Fibroblast of skin of left quadriceps (primary cell): ENCODE data around the gene ST3GAL6.
A peak's percentile ranks its signal among the peaks of the same experiment; 100 is the strongest.

Experiments
- DNase-seq, 2 experiments: peaks; one replicate each; pipeline ENCODE4 v3.0.0-alpha.2; 2013; ENCODE audit warnings: low read depth in 2 of 2

The ST3GAL6 gene

GRCh38 chr3:98763076-98763475 lies at the start of gene ST3GAL6:
ST3GAL6 (plus strand) TSS chr3:98763340; CDS start chr3:98768441, 5,101 bp downstream.
- no peak for DNase-seq

GRCh38 chr3:98713984-98714383 lies 49.2 kb upstream of the ST3GAL6 start:
- no peak for DNase-seq

- no peak for DNase-seq
Observed at GRCh38 chr3:98717584-98717983, 45.6 kb upstream of the ST3GAL6 start.

GRCh38 chr3:98718730-98719129 lies 44.4 kb upstream of the ST3GAL6 start:
- no peak for DNase-seq

GRCh38 chr3:98721776-98722175 lies 41.4 kb upstream of the ST3GAL6 start:
- DNase-seq: no peak

GRCh38 chr3:98722389-98722788 lies 40.8 kb upstream of the ST3GAL6 start:
- no peak for DNase-seq

GRCh38 chr3:98725352-98725751 lies 37.8 kb upstream of the ST3GAL6 start:
- no peak for DNase-seq

GRCh38 chr3:98726084-98726483 lies 37.1 kb upstream of the ST3GAL6 start:
- DNase-seq: peak; percentile 56 to 58

- DNase-seq: no peak
Observed at GRCh38 chr3:98727638-98728037, 35.5 kb upstream of the ST3GAL6 start.

- DNase-seq: no peak
Observed at GRCh38 chr3:98728672-98729071, 34.5 kb upstream of the ST3GAL6 start.

GRCh38 chr3:98730338-98730737 lies 32.8 kb upstream of the ST3GAL6 start:
- no peak for DNase-seq

GRCh38 chr3:98730886-98731537 lies 32.1 kb upstream of the ST3GAL6 start:
- DNase-seq: no peak

- DNase-seq: no peak
Observed at GRCh38 chr3:98731720-98732285, 31.3 kb upstream of the ST3GAL6 start.

- no peak for DNase-seq
Observed at GRCh38 chr3:98732286-98733052, 30.7 kb upstream of the ST3GAL6 start.

GRCh38 chr3:98733053-98733811 lies 29.9 kb upstream of the ST3GAL6 start:
- no peak for DNase-seq

- DNase-seq: no peak
Observed at GRCh38 chr3:98733812-98734281, 29.3 kb upstream of the ST3GAL6 start.

GRCh38 chr3:98734306-98734705 lies 28.8 kb upstream of the ST3GAL6 start:
- DNase-seq: no peak

- DNase-seq: peak in 1 of 2 experiments; percentile 21
Observed at GRCh38 chr3:98734735-98735134, 28.4 kb upstream of the ST3GAL6 start.

- no peak for DNase-seq
Observed at GRCh38 chr3:98735296-98735695, 27.8 kb upstream of the ST3GAL6 start.

GRCh38 chr3:98735761-98736269 lies 27.3 kb upstream of the ST3GAL6 start:
- no peak for DNase-seq

- DNase-seq: no peak
Observed at GRCh38 chr3:98737301-98737700, 25.8 kb upstream of the ST3GAL6 start.

- no peak for DNase-seq
Observed at GRCh38 chr3:98739266-98739665, 23.9 kb upstream of the ST3GAL6 start.
